Measurements from ENCODE around the gene GRIK4.

DNA sequence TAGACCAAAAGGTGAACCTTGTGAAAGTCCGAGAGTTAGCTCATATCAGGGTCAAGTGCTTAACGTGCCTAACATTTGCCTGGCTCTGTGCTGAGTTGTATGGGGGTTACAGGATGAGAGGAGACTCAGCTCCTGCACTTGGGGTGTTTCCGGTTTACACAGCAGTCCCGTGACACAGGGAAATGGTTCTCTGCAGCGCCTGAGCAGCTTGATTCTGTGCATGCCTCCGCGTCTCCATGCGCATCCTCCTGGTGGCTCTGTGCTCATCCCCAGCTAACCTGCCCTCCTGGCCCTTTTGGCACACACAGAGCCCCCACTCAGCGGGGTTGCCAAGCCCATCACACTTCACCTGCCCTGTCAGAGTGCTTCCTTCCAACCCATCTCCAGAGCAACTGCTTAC is 274.0 kb downstream of the GRIK4 start:
- no peak for TF ChIP-seq POLR2AphosphoS5 (IDR thresholded peaks at IDR 0.05; ENCODE audit: low read depth)
- no peak for TF ChIP-seq CTCF (IDR thresholded peaks at IDR 0.05; ENCODE audit: insufficient read depth, low read length)
